ENCODE data around the gene ZNF746.

GRCh38 chr7:149544028-149544427 lies 46.4 kb upstream of the ZNF746 start:
- TF ChIP-seq ARID3A (IDR thresholded peaks at IDR 0.05; ENCODE audit: low read depth, low read length) = no peak
- TF ChIP-seq SMARCC2 (IDR thresholded peaks at IDR 0.05) = no peak
- TF ChIP-seq NFYB (CRISPR knock-in tag; IDR thresholded peaks at IDR 0.05) = no peak
- no peak for TF ChIP-seq EP300 (IDR thresholded peaks at IDR 0.05; ENCODE audit: low read depth in 2 of 2, low read length in 2 of 2)
- TF ChIP-seq EP300 (CRISPR knock-in tag; IDR thresholded peaks at IDR 0.05; ENCODE audit: borderline replicate concordance) = no peak
- TF ChIP-seq U2AF2 (IDR thresholded peaks at IDR 0.05; ENCODE audit: low read depth, low read length) = no peak
- TF ChIP-seq NFATC3 (CRISPR knock-in tag; IDR thresholded peaks at IDR 0.05) = no peak
